Endothelial cell of umbilical vein (primary cell): ENCODE results near the gene SPATA6L. TPM values are rescaled to one million over a fixed set of nuclear protein-coding genes. Genes with fewer than 3 reads are reported as not detected.

Experiments used
- BruUV-seq: library from RNA; stranded (reverse); fragments of 400-500 nt; replicated peaks from 2 replicates; lab custom pipeline; 2021; lab: Mats Ljungman, UMichigan
- CTCF ChIA-PET: fragments of 300-600, 350-600 bp; sonication (Branson Sonifier 250); formaldehyde crosslinking; loops from one replicate; lab custom pipeline; 2021; ENCODE audit warnings: antibody characterized with exemption, inconsistent platforms; lab: Charles Lee
- POLR2A ChIA-PET: fragments of 300-600, 350-600 bp; sonication (Branson Sonifier 250); formaldehyde crosslinking; loops from one replicate; lab custom pipeline; 2021; ENCODE audit warnings: antibody characterized with exemption, inconsistent platforms; lab: Charles Lee
- DNase-seq: peaks from one replicate; pipeline ENCODE4 v3.0.0-alpha.2; 2011; ENCODE audit warnings: low read depth, low spot score
- FAIRE-seq: peaks from 2 replicates; lab custom pipeline; 2011; peaks lifted over from hg19 to GRCh38; lab: Jason Lieb, UNC
- H2AFZ ChIP-seq: 2 replicates; pipeline ENCODE4 v1.6.0; 2012; ENCODE audit warnings: low read depth, low read length, control low read depth, inconsistent platforms
- H3K27ac ChIP-seq: 2 replicates; pipeline ENCODE4 v1.5.1; 2011; ENCODE audit warnings: low read depth, mild to moderate bottlenecking, control low read depth, low read length, moderate library complexity; ENCODE audit not compliant: insufficient read depth
- H3K27me3 ChIP-seq, 2 experiments: 2 replicates each; pipeline versions ENCODE4 v1.6.0 to v1.6.1; 2011; ENCODE audit warnings: low read length in 2 of 2, mixed read lengths in 1 of 2; ENCODE audit not compliant: control insufficient read depth in 2 of 2, insufficient read depth in 2 of 2
- H3K36me3 ChIP-seq, 2 experiments: 2 replicates in 1 of 2; 3 replicates in 1 of 2; pipeline ENCODE4 v1.5.1; 2011; ENCODE audit warnings: low read length in 2 of 2, mild to moderate bottlenecking in 1 of 2, moderate library complexity in 1 of 2; ENCODE audit not compliant: control insufficient read depth in 2 of 2, insufficient read depth in 2 of 2; ENCODE audit errors: extremely low read depth in 1 of 2
- H3K4me1 ChIP-seq: 3 replicates; pipeline ENCODE4 v1.5.1; 2011; ENCODE audit warnings: mild to moderate bottlenecking, low read length; ENCODE audit not compliant: control insufficient read depth, insufficient read depth; ENCODE audit errors: extremely low read depth
- H3K4me2 ChIP-seq: 2 replicates; pipeline ENCODE4 v1.6.1; 2011; ENCODE audit warnings: low read length, control low read depth, mixed read lengths; ENCODE audit not compliant: insufficient read depth
- H3K4me3 ChIP-seq, 3 experiments: fragments of 200-600 bp in 1 of 3; sonication (generic), shearing (Covaris generic) in 1 of 3; replicated peaks in 1 of 3; 2 replicates each; pipeline ENCODE4 v1.5.1; 2011 to 2016; ENCODE audit warnings: control low read depth in 3 of 3, low read length in 3 of 3, mild to moderate bottlenecking in 2 of 3, inconsistent platforms in 1 of 3, low read depth in 1 of 3, moderate library complexity in 1 of 3; ENCODE audit not compliant: insufficient read depth in 1 of 3
- H3K79me2 ChIP-seq: 2 replicates; pipeline ENCODE4 v1.6.0; 2012; ENCODE audit warnings: low read length, inconsistent platforms; ENCODE audit not compliant: control insufficient read depth, insufficient read depth
- H3K9ac ChIP-seq: replicated peaks from 2 replicates; pipeline ENCODE3; 2011; ENCODE audit warnings: low read length, control low read depth; ENCODE audit not compliant: insufficient read depth; ENCODE audit errors: extremely low read depth
- H3K9me1 ChIP-seq: replicated peaks from 3 replicates; pipeline ENCODE4 v1.6.0; 2011; ENCODE audit warnings: mild to moderate bottlenecking, low read length; ENCODE audit not compliant: control insufficient read depth, insufficient read depth; ENCODE audit errors: extremely low read depth
- H3K9me3 ChIP-seq: replicated peaks from 2 replicates; pipeline ENCODE4 v1.5.1; 2012; ENCODE audit warnings: low read length, inconsistent platforms; ENCODE audit not compliant: control insufficient read depth, insufficient read depth
- H4K20me1 ChIP-seq: replicated peaks from 2 replicates; pipeline ENCODE3; 2011; ENCODE audit warnings: mild to moderate bottlenecking, low read length; ENCODE audit not compliant: control insufficient read depth, insufficient read depth; ENCODE audit errors: extremely low read depth
- EZH2 ChIP-seq: IDR thresholded peaks from 2 replicates; pipeline ENCODE4 v1.6.1; 2012; ENCODE audit warnings: borderline replicate concordance, low read depth, mild to moderate bottlenecking, moderate library complexity, low read length, inconsistent platforms; ENCODE audit not compliant: severe bottlenecking
- FOS ChIP-seq: IDR thresholded peaks from 2 replicates; pipeline ENCODE4 v1.6.1; 2011; ENCODE audit warnings: mild to moderate bottlenecking, low read length, moderate library complexity, borderline replicate concordance; ENCODE audit not compliant: insufficient read depth
- GATA2 ChIP-seq: IDR thresholded peaks from 2 replicates; pipeline ENCODE4 v1.7.0; 2011; ENCODE audit warnings: low read depth, mild to moderate bottlenecking, moderate library complexity, mixed read lengths, low read length; ENCODE audit not compliant: insufficient read length, insufficient read depth
- MYC ChIP-seq: IDR thresholded peaks from one replicate; pipeline ENCODE4 v1.6.1; 2011; ENCODE audit warnings: mild to moderate bottlenecking, low read depth, low read length
- POLR2A ChIP-seq: IDR thresholded peaks from 2 replicates; pipeline ENCODE4 v1.6.1; 2012; ENCODE audit warnings: low read depth, mild to moderate bottlenecking, control low read depth, low read length
- POLR2AphosphoS5 ChIP-seq: IDR thresholded peaks from 2 replicates; pipeline ENCODE4 v1.6.1; 2012; ENCODE audit warnings: low read depth, mild to moderate bottlenecking, control low read depth, low read length, moderate library complexity; ENCODE audit not compliant: insufficient read depth
- dilution Hi-C: fragments of 300-500 bp; cut with MboI; formaldehyde crosslinking; loops from one replicate; pipeline ENCODE4 v1.15.0; 2019; ENCODE audit warnings: low sequenced_read_pairs; ENCODE audit not compliant: extremely low pct_ligation_motif_present
- intact Hi-C: fragments of 100-400 bp; cut with micrococcal nuclease; formaldehyde crosslinking; loops from one replicate; pipeline ENCODE4 v1.10.0; 2022
- polyA plus RNA-seq, 4 experiments: library from polyadenylated mRNA; depleted of rRNA in 3 of 4; stranded (reverse) in 3 of 4; unstranded in 1 of 4; fragments of >200 nt; gene quantifications; 2 replicates each; pipeline versions ENCODE4 v1.2.1 to v1.2.3, GENCODE V29; 2011 to 2012; ENCODE audit warnings: missing spikeins in 1 of 4
- total RNA-seq: library from RNA; stranded (reverse); gene quantifications from 2 replicates; pipeline ENCODE4 v1.2.3, GENCODE V29; 2021
- TF ChIP-seq, protein P1 (sequence below), 2 donors: IDR thresholded peaks; 1 replicate in 1 of 2; 2 replicates in 1 of 2; pipeline ENCODE4 v1.5.1; 2011; ENCODE audit warnings: low read length in 2 of 2, mild to moderate bottlenecking in 2 of 2, moderate library complexity in 2 of 2, control low read depth in 1 of 2, inconsistent platforms in 1 of 2, low read depth in 1 of 2; ENCODE audit not compliant: insufficient read depth in 1 of 2; ENCODE audit errors: extremely low read depth in 1 of 2
- TF ChIP-seq, protein P2 (sequence below): IDR thresholded peaks from 2 replicates; pipeline ENCODE4 v1.6.1; 2011; ENCODE audit not compliant: insufficient read depth, insufficient read length

Gene SPATA6L
- total and polyA plus RNA-seq, 2 donors (not counting 3 experiments of a cell fraction or from before 2014, with no cell fraction given), result 0.40 to 1.5 TPM

DNA sequence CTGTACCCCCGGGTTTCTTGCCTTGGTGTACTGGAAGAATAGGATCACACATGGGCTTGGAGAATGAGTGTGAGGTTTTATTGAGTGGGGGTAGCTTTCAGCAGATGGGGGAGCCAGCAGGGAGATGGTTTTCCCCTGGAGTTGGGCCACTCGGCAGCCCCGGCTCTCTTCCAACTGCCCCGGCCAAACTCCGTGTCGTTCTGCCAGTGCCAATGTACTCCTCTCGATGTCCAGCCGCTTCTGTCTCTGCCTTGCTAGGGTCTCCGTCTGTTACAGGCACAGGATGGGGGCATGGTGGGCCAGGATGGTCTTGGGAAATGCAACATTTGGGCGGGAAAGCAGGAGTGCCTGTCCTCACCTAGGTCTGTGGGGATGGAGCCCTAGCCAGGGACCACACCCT lies 11.7 kb downstream of the SPATA6L start:
- ChIA-PET CTCF (interaction anchor here (0.9 to 1.1 kb wide), 2 partner anchors 14 to 1213 kb away, joined by 3 to 4 read pairs; no protein-coding TSS in a partner anchor), POLR2A (no interaction called here)
- H2AFZ ChIP-seq, result no peak overlapping the region
- BruUV-seq, result no TSS peak
- no peaks in the 10 kb centered on the region for H3K9me3 ChIP-seq
- H3K4me1 ChIP-seq, result no peaks in the 10 kb centered on the region
- no peaks in the 10 kb centered on the region for H4K20me1 ChIP-seq
- H3K27ac ChIP-seq, result no peak overlapping the region
- no peaks in the 10 kb centered on the region for H3K36me3 ChIP-seq
- no peak overlapping the region for H3K4me2 ChIP-seq
- H3K79me2 ChIP-seq, result no peaks in the 10 kb centered on the region
- dilution Hi-C loops (no loop called here), intact Hi-C loops (no loop called here)
- no peaks in the 10 kb centered on the region for H3K27me3 ChIP-seq
- no peak overlapping the region for H3K9ac ChIP-seq
- FAIRE-seq, result no peak
- no peak overlapping the region for H3K4me3 ChIP-seq
- no peak for DNase-seq
- TF ChIP-seq, protein P1, sequence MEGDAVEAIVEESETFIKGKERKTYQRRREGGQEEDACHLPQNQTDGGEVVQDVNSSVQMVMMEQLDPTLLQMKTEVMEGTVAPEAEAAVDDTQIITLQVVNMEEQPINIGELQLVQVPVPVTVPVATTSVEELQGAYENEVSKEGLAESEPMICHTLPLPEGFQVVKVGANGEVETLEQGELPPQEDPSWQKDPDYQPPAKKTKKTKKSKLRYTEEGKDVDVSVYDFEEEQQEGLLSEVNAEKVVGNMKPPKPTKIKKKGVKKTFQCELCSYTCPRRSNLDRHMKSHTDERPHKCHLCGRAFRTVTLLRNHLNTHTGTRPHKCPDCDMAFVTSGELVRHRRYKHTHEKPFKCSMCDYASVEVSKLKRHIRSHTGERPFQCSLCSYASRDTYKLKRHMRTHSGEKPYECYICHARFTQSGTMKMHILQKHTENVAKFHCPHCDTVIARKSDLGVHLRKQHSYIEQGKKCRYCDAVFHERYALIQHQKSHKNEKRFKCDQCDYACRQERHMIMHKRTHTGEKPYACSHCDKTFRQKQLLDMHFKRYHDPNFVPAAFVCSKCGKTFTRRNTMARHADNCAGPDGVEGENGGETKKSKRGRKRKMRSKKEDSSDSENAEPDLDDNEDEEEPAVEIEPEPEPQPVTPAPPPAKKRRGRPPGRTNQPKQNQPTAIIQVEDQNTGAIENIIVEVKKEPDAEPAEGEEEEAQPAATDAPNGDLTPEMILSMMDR (IDR thresholded peaks at IDR 0.05; ENCODE audit: extremely low read depth in 1 of 2, insufficient read depth in 1 of 2, low read depth in 1 of 2, low read length in 2 of 2), result no peak
- TF ChIP-seq GATA2 (no peak), EZH2 (no peak), POLR2AphosphoS5 (no peak)
- H3K9me1 ChIP-seq, result no peaks in the 10 kb centered on the region

DNA sequence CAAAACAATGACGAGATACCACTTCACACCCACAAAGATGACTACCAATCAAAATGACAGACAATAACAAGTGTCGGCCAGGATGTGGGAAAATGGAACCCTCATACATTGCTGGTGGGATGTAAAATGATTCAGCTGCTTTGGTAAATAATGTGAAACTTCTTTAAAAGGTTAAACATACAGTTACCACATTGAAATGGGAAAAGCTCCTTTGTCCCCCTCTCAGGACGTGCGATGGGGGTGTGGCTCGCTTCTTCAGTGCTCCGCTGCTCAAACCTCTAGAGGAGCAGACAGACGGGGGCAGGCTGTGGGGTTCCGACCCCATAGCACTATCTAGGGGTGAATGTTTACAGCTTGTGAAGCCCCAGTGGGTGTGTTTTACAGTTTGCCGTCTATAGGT lies 12.2 kb downstream of the SPATA6L start:
- TF ChIP-seq EZH2 (no peak), MYC (no peak), FOS (no peak), POLR2A (no peak)
- TF ChIP-seq, protein P2, sequence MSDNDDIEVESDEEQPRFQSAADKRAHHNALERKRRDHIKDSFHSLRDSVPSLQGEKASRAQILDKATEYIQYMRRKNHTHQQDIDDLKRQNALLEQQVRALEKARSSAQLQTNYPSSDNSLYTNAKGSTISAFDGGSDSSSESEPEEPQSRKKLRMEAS, result no peak
- H3K4me1 ChIP-seq, result no peaks in the 10 kb centered on the region
- no peak overlapping the region for H3K4me3 ChIP-seq
- no peaks in the 10 kb centered on the region for H4K20me1 ChIP-seq
- H3K4me2 ChIP-seq, result no peak overlapping the region
- no peaks in the 10 kb centered on the region for H3K9me3 ChIP-seq
- BruUV-seq, result no TSS peak
- no peak overlapping the region for H3K27ac ChIP-seq
- no peak overlapping the region for H3K9ac ChIP-seq
- FAIRE-seq (no peak), DNase-seq (no peak)
- H3K27me3 ChIP-seq, result no peaks in the 10 kb centered on the region
- H3K36me3 ChIP-seq, result no peaks in the 10 kb centered on the region
- dilution Hi-C loops, result no loop called here
- intact Hi-C loops, result no loop called here
- ChIA-PET CTCF (interaction anchor here (0.9 to 1.1 kb wide), 2 partner anchors 14 to 1213 kb away, joined by 3 to 4 read pairs; no protein-coding TSS in a partner anchor), POLR2A (no interaction called here)
- no peaks in the 10 kb centered on the region for H3K79me2 ChIP-seq
- H2AFZ ChIP-seq, result no peak overlapping the region
- no peaks in the 10 kb centered on the region for H3K9me1 ChIP-seq
